ACC112 (cell line): ENCODE measurements around the gene DROSHA.

ENCODE experiments used
- H2AFZ ChIP-seq: fragments of 200-600 bp; sonication (generic); one replicate; pipeline ENCODE4 v1.6.0; 2017; ENCODE audit warnings: antibody characterized with exemption, low read length; ENCODE audit not compliant: unreplicated experiment
- H3K27ac ChIP-seq: fragments of 200-600 bp; sonication (generic); 2 replicates; pipeline ENCODE4 v1.5.1; 2014; ENCODE audit warnings: low read depth, mild to moderate bottlenecking, antibody characterized with exemption, low read length, moderate library complexity
- H3K27me3 ChIP-seq: fragments of 200-600 bp; sonication (generic); 2 replicates; pipeline ENCODE4 v1.6.1; 2014; ENCODE audit warnings: mild to moderate bottlenecking, antibody characterized with exemption, low read length, moderate library complexity, mixed read lengths; ENCODE audit not compliant: insufficient read depth
- H3K36me3 ChIP-seq: fragments of 200-600 bp; sonication (generic); 2 replicates; pipeline ENCODE4 v1.6.1; 2016; ENCODE audit warnings: mild to moderate bottlenecking, antibody characterized with exemption, low read length, moderate library complexity, mixed read lengths; ENCODE audit not compliant: insufficient read depth
- H3K4me1 ChIP-seq: fragments of 200-600 bp; sonication (generic); one replicate; pipeline ENCODE4 v1.6.1; 2016; ENCODE audit warnings: low read length, mixed read lengths; ENCODE audit not compliant: insufficient read depth, unreplicated experiment, control insufficient read depth
- H3K4me3 ChIP-seq: fragments of 200-600 bp; sonication (generic); 2 replicates; pipeline ENCODE4 v1.5.1; 2014; ENCODE audit warnings: mild to moderate bottlenecking, low read depth, low read length
- H3K79me2 ChIP-seq: fragments of 200-600 bp; sonication (generic); one replicate; pipeline ENCODE4 v1.6.0; 2016; ENCODE audit warnings: low read length; ENCODE audit not compliant: control insufficient read depth, unreplicated experiment, insufficient read depth

The DROSHA gene

GRCh38 chr5:31383734-31384133, 148.2 kb downstream of the DROSHA start:
- Histone ChIP-seq H3K79me2 (no peaks in the 10 kb centered on the region), H3K27ac (no peak overlapping the region), H3K27me3 (no peaks in the 10 kb centered on the region), H2AFZ (no peak overlapping the region), H3K36me3 (no peaks in the 10 kb centered on the region), H3K4me3 (no peak overlapping the region), H3K4me1 (peaks cover 7% of the 10 kb centered on the region)

- no peaks in the 10 kb centered on the region for H3K36me3 ChIP-seq
- no peak overlapping the region for H3K27ac ChIP-seq
- H2AFZ ChIP-seq, result no peak overlapping the region
- no peaks in the 10 kb centered on the region for H3K79me2 ChIP-seq
- no peaks in the 10 kb centered on the region for H3K27me3 ChIP-seq
- H3K4me3 ChIP-seq, result no peak overlapping the region
- peaks cover 11% of the 10 kb centered on the region for H3K4me1 ChIP-seq
Observed at GRCh38 chr5:31382051-31382878, 149.6 kb downstream of the DROSHA start.

- Histone ChIP-seq H3K36me3 (no peaks in the 10 kb centered on the region), H2AFZ (no peak overlapping the region), H3K4me3 (no peak overlapping the region), H3K27me3 (no peaks in the 10 kb centered on the region), H3K79me2 (no peaks in the 10 kb centered on the region), H3K4me1 (peaks cover 11% of the 10 kb centered on the region), H3K27ac (no peak overlapping the region)
Observed at GRCh38 chr5:31381299-31381698, 150.6 kb downstream of the DROSHA start.

GRCh38 chr5:31380049-31380448, 151.8 kb downstream of the DROSHA start:
- H3K27me3 ChIP-seq, result no peaks in the 10 kb centered on the region
- H3K36me3 ChIP-seq, result no peaks in the 10 kb centered on the region
- no peak overlapping the region for H3K27ac ChIP-seq
- no peak overlapping the region for H2AFZ ChIP-seq
- H3K4me1 ChIP-seq, result peaks cover 11% of the 10 kb centered on the region
- H3K4me3 ChIP-seq, result no peak overlapping the region
- no peaks in the 10 kb centered on the region for H3K79me2 ChIP-seq

GRCh38 chr5:31378838-31379237, 153.1 kb downstream of the DROSHA start:
- peaks cover 11% of the 10 kb centered on the region for H3K4me1 ChIP-seq
- H3K79me2 ChIP-seq, result no peaks in the 10 kb centered on the region
- no peak overlapping the region for H3K27ac ChIP-seq
- H3K36me3 ChIP-seq, result no peaks in the 10 kb centered on the region
- no peak overlapping the region for H2AFZ ChIP-seq
- H3K27me3 ChIP-seq, result no peaks in the 10 kb centered on the region
- H3K4me3 ChIP-seq, result no peak overlapping the region

GRCh38 chr5:31378136-31378535, 153.8 kb downstream of the DROSHA start:
- Histone ChIP-seq H3K4me1 (peaks cover 11% of the 10 kb centered on the region), H3K4me3 (no peak overlapping the region), H3K36me3 (no peaks in the 10 kb centered on the region), H2AFZ (no peak overlapping the region), H3K79me2 (no peaks in the 10 kb centered on the region), H3K27me3 (no peaks in the 10 kb centered on the region), H3K27ac (no peak overlapping the region)

- Histone ChIP-seq H2AFZ (no peak overlapping the region), H3K4me3 (no peak overlapping the region), H3K27me3 (no peaks in the 10 kb centered on the region), H3K36me3 (no peaks in the 10 kb centered on the region), H3K27ac (no peak overlapping the region), H3K4me1 (peaks cover 11% of the 10 kb centered on the region), H3K79me2 (no peaks in the 10 kb centered on the region)
Observed at GRCh38 chr5:31377274-31377946, 154.5 kb downstream of the DROSHA start.

- Histone ChIP-seq H3K4me1 (peaks cover 11% of the 10 kb centered on the region), H3K27me3 (no peaks in the 10 kb centered on the region), H3K79me2 (no peaks in the 10 kb centered on the region), H3K4me3 (no peak overlapping the region), H3K27ac (no peak overlapping the region), H2AFZ (no peak overlapping the region), H3K36me3 (no peaks in the 10 kb centered on the region)
Observed at GRCh38 chr5:31375999-31376720, 155.7 kb downstream of the DROSHA start.

GRCh38 chr5:31372124-31372523, 159.8 kb downstream of the DROSHA start:
- no peak overlapping the region for H3K4me3 ChIP-seq

GRCh38 chr5:31366941-31367340, 165.0 kb downstream of the DROSHA start:
- no peak overlapping the region for H3K27ac ChIP-seq
- H3K4me1 ChIP-seq, result peaks cover 57% of the 10 kb centered on the region
- H3K79me2 ChIP-seq, result no peaks in the 10 kb centered on the region
- no peak overlapping the region for H3K4me3 ChIP-seq
- H2AFZ ChIP-seq, result peak overlapping the region; percentile 44
- no peaks in the 10 kb centered on the region for H3K36me3 ChIP-seq
- no peaks in the 10 kb centered on the region for H3K27me3 ChIP-seq

More at GRCh38 chr5:31372124-31372523, 159.8 kb downstream of the DROSHA start:
- Histone ChIP-seq H3K79me2 (no peaks in the 10 kb centered on the region), H3K27me3 (no peaks in the 10 kb centered on the region), H2AFZ (no peak overlapping the region), H3K4me1 (peaks cover 5% of the 10 kb centered on the region), H3K27ac (no peak overlapping the region), H3K36me3 (no peaks in the 10 kb centered on the region)
